Stimulated activated CD8-positive, alpha-beta memory T cell treated with anti-CD3 and anti-CD28 coated beads, Interleukin-4, amount 100 ng/mL, for 48 hours (primary cell): ENCODE measurements around the gene ZBTB5.

Source experiments
- DNase-seq: peaks from one replicate; pipeline ENCODE4 v3.0.0-alpha.2; 2020

ZBTB5 gene

DNA sequence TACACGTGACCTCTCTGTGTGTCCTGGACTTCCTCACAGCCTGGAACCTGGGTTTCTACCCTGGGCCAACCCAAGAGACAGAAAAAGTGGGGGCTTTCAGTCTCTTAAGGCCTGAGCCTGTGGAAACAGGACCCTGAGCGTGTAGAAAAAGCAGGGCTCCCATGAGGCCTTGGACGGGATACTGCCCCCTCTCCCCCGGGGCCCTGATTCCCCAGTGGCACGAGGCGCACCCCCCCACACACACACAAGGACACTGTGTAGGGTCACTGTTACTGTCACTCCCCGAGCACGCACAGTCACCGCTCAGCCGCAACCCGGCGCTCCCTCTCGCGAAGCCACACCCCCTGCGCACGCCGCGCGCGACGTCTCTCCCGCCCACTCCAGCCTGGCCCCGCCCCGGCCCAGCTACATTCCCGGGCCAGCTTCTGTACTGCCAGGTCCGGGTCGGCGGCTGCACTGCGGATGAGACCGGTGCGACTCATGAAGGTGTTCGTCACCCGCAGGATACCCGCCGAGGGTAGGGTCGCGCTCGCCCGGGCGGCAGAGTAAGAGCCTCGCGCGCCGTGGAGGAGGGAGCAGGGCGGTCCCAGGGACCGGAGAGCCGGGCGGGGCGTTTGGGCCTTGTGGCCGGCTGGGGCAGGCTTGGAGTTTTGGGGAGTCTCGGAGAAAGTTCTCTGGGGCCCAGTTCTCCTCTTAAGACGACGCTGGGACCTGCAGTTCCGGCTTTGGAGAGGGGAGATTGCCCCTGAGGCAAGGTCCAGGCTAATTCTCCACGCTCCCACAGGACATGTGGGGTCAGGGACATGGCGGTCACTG lies 42.8 kb downstream of the ZBTB5 start, which contains the start of gene GRHPR:
GRHPR (plus strand) TSS at position 408 of the 816 bp plus-strand sequence; CDS start at position 463, 55 bp downstream.
- DNase-seq = peak; percentile 95

DNA sequence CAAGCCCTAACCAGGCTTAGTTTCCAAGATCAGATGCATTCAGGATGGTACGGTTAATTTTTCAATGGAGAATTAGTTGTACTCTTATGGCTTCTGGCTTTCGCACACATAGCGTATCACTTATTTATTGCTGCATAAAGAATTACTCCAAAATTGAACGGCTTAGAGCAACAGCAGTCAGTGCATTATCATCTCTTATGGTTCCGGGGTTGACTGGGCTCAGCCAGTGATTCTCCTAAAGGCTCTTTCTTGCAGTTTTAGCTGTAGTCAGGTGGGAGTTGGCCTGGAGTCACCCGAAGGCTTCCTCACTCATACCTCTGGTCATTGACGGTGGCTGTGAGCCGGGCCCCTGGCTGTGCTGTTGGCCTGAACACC lies 43.3 kb downstream of the ZBTB5 start:
- no peak for DNase-seq

DNA sequence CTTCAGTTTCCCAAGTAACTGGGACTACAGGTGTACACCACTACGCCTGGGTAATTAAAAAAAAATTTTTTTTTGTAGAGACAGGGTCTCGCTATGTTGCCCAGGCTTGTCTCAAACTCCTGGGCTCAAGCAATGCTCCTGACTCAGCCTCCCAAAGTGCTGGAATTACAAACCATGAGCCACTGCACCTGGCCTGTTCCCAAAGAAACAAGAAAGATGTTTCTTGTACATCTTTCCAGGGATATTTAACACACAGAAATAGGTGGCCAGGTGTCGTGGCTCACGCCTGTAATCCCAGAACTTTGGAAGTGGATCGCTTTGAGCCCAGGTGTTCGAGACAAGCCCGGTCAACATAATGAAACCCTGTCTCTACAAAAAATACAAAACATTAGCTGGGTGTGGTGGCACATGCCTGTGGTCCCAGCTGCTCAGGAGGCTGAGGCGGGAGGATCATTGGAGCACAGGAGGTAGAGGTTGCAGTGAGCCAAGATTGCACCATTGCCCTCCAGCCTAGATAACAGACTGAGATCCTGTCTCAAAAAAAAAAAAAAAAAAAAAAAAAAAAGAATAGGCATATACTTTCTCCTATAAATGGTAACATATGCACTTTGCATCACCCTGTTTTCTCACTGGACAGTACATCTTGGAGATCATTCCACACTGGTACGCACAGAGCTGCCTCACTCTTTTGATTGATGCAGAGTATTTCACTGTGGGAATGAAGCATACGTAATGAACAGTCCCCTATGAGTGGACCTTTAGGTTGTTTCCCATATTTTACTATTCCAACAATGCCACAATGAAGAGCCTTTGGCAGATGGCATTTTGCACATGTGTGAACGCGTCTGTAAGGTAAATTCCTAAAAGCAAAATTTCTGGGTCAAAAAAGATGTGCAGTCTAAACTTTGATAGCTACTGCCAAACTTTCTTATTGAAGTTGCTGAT lies 44.7 kb downstream of the ZBTB5 start:
- DNase-seq = no peak

DNA sequence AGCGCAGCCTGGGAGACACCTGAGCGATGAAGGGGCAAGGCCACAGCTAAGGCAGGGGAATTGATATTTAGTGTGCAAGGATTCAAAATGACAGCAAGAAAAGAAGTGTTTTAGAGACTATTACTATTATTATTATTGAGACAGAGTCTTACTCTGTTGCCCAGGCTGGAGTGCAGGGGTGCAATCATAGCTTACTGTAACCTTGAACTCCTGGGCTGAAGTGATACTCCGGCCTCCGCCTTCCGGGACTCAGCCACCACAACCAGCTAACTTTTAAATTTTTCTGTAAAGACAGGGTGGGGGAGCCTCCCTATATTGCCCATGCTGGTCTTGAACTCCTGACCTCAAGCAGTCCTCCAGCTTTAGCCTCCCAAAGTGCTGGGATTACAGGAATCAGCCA lies 46.0 kb downstream of the ZBTB5 start:
- no peak for DNase-seq

DNA sequence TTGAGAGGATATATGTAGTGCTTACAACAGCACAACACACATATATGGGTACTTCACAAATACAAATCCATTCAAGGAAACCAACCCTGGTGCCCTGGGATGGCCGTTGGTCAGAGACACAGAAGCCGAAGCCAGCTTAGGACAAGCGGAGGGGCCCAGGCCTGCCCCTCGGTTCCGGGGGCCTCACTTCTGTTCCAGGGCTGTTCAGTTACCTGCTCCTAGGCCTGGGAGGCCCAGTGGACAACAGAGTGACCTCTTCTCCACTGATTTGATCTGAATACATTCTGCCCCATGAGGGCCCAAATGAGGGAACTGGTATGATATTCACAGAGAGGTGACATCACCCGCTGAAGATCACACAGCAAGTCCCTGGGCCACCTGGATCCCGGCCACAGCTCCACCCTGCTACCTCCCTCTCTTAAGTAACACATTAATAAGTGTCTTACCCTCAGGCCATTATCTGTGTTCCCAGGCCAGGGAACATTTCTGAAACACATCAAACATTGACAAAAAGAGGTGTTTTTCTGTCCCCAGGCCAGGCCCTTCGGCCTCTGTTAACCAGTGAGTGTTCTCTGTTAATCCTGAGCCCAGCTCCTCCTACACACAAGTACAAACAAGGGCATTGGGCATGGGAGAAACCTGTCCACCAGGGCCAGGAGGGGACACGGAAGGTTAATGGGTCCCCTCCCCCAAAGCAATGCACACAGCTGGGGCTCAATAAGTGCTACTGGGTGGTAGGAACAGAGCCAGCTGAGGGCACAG lies 47.2 kb downstream of the ZBTB5 start:
- no peak for DNase-seq

DNA sequence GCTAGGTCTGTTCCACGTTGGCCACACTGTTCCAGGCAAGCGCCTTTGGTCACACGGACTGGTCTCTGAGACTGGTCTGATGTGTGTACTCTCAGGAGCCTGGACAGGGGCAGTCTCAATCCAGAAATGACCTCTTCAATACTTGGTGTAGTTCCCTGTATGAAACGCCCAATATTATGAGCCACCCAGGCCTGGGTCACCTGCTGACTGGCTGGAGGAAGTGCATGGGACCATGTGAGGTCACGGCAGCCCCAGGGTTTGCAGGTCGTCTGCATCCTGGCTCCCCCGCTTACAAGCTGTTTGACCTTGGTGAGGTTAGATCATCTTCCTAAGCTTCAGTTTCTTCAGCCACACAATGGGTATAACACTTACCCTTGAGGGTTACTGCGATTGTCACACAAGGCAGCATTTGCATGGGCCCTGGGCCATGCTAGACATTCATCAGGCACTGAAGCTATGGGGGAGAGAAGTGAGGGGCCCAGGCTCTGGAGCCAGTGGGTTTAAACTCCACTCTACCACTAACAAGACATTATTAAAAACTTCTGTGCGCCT lies 47.9 kb downstream of the ZBTB5 start:
- no peak for DNase-seq

DNA sequence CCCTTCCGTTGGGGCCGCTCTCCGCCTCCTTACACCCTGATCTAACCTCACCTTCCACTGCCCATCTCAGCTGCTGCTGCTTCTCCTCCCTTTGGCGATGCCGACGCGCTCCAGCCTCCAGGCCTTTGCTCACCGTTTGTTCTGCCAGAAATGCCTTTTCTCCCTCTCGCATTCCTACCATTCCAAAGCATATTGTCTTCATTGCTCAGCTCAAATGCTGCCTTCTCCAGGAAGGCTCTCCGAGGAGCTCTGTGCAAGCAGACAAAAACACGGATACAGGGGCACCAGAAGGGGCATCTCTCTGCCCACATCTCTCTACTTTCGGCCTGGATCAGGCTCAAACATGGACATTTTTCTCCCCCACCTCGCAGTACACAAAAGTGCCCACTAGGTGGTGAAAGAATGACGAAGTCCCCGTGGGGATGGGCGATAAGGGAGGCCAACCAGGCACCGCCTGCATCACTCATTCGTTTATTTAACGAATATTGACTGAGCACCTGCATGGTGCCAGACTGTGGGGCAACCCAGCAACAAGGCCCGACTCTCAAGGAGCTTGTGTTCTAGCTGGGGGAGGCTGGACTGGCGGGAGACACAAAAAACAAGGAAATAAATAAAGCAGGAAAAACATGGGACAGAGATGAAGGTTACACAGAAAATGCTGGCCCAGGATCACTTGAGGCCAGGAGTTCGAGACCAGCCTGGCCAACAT lies 50.1 kb downstream of the ZBTB5 start:
- peak; percentile 89 for DNase-seq

DNA sequence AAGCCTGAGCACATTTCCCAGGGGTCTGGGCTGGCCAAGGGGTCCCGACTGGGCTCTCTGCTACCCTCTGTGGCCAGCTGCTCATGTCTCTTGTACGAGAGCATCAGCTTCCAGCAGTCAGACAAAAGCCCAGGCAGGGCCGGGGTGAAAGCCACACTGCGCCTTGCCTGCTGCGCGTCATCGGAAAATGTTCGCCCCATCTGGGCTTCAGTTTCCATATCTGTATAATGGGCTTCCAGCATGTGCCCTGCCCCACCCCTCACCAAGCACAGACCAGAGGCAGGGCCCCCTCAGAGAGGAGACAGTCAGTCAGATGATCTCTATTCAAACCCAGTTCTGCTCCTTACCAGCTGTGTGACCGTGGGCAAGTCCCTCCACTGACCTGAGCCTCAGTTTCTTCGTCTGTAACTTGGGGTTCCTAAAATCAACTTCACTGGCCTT lies 50.7 kb downstream of the ZBTB5 start:
- no peak for DNase-seq

DNA sequence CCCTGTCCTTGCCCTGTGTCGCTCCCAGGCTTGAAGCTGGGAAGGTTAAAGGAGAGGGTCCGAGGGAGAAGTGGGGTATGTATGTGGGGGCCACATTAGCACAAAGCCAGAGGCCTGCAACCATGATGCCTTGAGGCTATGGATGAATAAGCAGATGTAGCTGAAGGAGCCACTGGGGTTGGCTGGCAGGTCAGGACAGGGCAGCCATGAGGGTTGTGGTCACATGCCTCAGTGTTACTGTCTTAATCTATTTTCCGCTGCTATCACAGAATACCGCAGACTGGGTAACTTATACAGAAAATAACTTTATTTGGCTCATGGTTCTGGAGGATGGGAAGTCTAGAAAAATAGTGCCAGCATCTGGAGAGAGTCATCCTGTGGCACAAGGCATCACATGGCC lies 51.9 kb downstream of the ZBTB5 start:
- no peak for DNase-seq

DNA sequence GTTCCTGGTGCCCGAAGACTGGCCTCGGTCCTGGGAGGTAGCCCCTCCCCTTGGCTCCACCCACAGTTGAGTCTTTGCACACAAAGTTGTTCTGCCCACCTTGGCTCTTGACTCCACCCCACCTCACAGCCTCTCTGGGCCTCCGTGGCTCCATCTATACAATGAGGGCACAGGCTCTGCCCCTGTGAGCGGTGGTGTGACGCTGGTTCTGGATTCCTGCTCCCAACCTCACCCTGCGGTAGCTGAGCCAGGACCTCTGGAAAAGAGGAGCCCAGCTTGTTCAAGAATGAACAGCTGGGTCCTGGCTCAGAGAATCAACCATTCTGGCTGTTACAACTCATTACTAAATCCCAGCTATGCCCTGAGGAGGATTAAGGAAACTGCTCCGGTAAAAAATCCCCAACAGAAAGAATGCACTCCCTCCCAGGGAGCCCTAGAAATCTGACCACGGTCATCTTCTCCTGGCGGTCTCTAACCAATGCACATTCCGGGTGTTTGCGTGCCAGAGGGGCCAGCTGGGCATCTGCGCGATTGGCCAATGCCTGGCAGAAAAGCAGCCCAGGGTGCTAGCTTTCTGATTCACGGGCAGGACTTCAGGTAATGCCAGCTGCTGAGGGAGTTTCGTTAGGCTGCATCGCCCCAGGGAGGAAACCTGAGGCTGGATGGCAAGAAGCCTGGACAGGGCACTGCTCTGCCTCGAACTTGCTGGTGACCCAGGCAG lies 52.7 kb downstream of the ZBTB5 start:
- DNase-seq = no peak

DNA sequence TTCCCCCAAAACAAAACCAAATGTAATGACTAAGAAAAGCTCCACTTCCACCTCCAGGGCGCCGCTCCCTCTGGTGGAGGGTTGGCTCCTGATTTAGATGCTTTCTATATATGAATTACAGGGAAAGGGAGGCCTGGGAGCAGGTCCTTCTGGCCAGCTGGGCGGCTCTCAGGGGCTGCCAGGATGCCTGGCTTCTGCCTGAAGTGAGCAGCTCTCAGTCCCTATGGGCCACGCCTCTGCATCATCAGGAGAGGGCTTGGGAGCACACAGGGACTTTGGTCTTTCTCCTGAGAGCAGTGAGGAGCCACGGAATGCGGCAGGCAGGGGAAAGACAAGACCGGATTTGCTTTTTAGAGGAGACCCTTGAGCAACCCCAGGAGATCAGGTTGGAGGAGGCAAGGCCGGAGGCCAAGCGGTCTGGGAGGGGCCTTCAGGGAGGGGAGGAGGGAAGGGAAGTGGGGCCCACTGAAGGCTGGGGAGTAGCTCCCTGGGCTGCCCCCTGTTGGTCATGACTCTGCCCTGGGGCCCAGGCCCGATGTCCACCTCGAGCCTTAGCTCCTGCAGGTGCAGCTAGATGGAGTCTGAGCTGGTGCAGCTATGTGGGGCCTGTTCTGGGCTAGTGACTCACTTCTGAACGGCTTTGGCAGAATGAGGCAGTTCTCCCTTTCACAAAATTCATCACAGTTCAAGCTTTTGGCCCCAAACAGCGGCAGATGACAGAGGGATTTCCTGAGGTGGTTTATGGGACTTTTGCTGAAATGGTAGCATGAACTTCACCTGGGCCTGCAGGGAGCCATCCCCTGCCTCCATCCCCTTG lies 54.1 kb downstream of the ZBTB5 start:
- peak; percentile 65 for DNase-seq

DNA sequence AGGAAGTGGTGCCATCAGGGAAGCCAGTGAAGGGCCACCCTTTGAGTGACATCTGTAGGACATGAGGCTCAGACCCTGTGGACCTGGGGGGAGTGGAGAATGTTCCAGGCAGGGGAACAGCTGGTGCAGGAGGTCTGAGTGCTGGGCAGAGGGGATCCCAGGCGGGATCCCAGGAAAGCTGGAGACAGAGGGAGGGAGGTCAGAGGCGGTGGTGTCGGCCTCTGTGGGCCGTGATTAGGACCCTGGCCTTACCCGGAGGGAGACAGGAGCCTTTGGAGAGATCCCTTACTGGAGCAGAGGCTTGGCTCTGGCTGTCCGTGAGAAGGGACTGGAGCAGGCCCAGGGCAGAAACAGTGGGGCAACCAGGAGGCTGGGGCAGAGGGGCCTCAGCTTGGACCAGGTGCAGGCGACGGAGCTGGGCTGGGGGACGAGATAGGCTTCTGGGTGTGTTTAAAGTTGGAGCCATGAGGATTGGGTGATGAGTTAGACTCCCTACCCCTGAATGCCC lies 54.8 kb downstream of the ZBTB5 start:
- DNase-seq = no peak

DNA sequence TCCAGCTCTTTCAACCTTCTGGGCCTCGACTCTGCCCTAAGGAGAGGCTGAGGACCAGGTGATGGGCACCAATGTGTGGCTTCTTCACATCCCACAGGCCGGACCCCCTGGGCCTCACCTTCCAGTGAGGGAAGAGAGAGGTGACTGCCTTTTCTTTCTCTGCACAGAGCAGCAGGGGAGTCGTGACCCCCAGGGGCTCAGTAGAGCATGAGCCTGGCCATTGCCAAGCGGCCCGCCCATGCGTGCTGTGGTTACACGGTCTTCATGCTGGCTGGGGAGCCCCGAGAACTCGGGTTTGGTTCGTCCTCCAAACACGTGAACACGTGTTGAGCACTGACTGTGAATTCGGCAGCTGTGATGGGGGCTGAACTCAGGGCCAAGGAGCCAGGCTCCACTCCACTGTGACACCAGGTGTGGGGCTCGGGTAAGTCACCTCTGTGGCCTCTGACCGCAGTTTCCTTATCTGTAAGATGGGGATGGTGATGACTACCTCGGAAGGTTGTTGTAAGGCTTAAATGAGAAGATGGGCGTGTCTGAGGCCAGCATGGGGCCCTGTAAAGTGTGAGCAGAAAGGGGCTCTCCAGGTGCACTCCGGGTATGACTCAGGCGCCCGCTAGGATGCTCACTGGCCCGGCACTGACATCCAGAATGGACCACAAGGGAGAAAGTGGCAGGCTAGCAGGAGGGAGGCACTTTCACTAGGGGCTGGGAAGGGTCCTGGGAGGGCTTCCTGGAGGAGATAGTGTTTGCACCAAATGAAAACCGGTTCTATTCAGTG lies 56.1 kb downstream of the ZBTB5 start:
- peak; percentile 83 for DNase-seq

DNA sequence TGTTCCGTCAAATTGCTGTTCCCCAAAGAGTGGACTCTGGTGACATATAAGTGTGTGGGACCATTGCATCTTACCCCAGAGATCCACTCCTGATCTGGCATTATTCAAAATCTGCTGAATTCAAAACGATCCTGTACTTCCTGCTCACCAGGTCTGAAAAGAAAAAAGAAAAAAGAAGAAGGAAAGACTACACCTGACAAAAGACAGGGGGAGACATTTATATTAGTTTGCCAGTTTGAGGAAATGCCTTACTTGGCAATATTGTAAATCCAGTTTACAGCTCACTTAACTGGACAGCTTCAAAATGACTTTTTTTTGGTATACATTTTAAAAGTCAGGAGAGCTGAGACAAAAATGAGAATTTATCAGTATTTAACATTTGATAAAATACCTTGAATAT lies 57.8 kb downstream of the ZBTB5 start:
- DNase-seq = no peak

DNA sequence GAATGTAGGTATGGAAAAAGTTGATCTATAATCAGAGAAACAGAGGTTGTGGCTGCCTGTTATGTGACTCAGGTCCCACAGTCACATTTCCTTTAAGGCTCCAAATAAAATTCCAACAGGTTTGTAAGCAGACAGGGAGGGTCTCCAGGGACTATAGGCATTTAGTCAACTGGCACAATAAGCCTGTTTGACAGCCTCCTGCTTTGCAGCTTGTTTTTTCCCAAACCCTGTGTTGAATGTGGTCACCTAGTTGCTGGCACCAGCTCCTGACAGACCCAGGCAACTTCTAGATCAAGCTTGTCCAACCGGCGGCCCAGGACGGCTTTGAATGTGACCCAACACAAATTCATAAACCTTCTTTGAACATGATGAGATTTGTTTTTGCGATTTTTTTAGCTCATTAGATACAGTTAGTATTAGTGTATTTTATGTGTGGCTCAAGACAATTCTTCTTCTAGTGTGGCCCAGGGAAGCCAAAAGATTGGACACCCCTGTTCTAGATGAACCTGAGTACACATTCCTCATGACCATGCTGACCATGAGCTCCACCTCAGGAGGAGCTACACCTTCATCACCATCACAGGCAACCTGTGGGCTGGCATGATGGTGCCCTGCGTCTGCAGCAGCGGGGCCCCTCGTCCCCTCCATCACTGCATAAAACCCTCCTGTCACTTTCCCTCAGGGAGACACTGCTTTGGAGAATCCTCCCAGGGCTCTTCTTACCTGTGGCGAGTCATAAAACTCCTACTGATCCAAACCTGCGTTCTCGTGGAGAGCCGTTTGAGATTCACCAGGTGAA lies 58.4 kb downstream of the ZBTB5 start:
- DNase-seq = no peak

DNA sequence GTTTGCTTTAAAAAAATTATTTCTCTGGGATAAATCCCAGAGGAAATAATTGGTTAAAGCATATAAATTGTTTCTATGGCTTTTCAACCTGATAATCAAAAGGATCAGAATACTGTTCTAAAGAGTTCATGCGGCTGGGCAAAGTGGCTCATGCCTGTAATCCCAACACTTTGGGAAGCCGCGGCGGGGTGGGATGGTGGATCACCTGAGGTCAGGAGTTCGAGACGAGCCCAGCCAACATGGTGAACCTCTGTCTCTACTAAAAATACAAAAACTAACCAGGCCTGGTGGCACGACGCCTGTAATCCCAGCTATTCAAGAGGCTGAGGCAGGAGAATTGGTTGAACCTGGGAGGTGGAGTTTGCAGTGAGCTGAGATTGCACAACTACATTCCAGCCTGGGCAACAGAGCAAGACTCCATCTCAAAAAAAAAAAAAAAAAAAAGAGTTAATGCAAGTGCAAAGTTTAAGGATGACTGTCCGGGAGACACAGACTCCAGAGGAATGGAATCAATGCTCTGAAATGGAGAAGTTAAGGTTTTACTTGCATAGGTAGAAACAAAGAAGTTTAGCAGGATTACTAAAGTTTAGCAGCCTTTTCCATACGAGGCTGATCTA lies 59.4 kb downstream of the ZBTB5 start:
- DNase-seq = no peak

DNA sequence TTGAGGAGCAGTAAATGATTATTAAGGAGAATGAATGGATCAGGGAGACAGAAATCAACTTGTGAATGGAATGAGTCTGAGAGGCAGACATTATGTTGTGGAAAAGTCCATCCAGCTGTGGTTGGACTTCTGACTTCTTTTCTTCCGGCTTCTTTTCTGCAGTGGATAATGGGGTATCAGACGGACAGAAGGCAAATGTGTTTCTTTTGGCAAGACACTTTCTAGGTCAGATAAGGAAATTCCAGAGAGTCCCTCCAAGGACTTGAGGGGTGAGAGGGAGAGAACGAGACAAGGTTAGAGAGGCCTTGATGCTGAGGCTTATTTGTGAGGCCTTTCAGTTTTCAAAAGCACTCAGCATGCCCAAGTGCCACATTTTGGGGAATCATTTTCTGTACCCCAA lies 59.9 kb downstream of the ZBTB5 start:
- DNase-seq = no peak

DNA sequence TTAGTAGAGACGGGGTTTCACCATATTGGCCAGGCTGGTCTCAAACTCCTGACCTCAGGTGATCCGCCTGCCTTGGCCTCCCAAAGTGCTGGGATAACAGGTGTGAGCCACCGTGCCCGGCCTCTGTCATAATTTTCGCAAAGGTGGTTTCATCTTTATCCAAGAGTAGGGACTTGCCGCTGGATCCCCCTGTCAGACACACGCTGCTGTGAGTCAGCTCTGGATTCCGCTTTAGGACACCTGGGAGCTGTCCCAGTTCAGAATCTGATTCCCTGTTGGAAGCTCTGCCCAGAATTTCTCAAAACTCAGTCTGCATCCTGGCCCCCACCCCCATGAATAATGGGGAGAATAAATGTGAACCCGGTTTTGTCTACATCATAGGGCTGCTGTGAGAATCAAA lies 60.7 kb downstream of the ZBTB5 start:
- no peak for DNase-seq
